ENCODE results near the gene DNAAF2.
"Not testable (repeated sequence)": the region's sequence is repeated elsewhere in the genome, so short reads cannot be mapped to it uniquely, and the experiment has no call there.

The DNAAF2 gene

DNA sequence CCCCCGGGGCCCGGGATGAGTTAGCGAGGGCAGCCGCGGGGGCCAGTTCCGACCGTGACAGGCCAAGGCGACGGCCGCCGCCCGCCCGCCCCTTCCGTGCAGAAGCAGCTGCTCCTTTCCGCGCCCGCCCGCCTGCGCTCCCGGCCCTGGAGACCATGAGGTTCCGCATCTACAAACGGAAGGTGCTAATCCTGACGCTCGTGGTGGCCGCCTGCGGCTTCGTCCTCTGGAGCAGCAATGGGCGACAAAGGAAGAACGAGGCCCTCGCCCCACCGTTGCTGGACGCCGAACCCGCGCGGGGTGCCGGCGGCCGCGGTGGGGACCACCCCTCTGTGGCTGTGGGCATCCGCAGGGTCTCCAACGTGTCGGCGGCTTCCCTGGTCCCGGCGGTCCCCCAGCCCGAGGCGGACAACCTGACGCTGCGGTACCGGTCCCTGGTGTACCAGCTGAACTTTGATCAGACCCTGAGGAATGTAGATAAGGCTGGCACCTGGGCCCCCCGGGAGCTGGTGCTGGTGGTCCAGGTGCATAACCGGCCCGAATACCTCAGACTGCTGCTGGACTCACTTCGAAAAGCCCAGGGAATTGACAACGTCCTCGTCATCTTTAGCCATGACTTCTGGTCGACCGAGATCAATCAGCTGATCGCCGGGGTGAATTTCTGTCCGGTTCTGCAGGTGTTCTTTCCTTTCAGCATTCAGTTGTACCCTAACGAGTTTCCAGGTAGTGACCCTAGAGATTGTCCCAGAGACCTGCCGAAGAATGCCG, 13.7 kb downstream of the DNAAF2 start:
- DNase-seq, result no peak

DNA sequence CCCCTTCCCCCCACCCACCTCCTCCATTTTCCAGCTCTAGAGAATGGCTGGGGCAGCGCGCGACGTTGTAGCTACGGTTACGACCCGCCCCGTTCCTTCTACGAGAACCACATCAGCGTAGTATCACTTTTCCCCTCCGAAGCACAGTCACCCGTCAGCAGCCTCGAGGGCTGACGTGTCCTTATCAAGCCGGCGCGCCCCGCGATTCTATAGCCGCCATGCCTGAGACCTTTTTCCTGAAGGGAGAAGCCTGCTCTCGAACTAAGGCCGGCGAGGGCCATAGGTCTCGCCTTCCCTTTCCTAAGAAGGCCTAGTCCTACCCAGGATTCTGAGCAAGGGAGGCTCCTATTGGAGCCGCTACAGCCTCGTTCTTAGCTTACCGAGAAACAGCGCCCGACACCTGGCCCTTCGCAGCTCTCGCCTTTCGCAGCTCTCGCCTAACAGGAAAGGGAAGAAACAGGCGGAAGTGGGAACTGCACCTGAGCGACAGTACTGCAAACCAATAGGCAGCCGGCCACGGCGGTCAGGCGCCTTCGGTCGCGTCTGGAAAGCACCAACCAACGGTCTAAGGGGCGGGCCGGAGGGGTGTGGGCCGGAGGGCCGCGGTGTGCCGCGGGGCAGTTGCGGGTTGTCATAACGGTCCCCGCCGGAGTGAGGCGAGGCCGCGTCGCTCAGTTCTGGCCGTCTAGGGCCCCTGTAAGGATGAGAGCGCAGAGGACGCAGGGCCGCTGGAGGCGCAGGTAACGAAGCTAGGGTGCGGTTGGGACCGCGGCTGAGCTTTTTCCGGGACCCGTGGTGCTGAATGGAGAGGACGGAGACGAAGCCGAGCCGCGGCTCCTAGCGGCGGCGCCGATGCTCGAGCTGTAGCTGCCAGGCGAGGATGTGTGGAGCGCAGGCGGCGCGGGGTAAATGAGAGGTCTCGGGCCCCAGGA, 14.6 kb downstream of the DNAAF2 start, which contains the start of the genes MGAT2 and RPL36AL:
Gene MGAT2 (plus strand): TSS at position 618 of the 932 bp plus-strand sequence. CDS start 470 bp downstream, outside the sequence.
Gene RPL36AL (minus strand): TSS at position 445 of the 932 bp plus-strand sequence. CDS start 1,522 bp downstream, outside the sequence.
- peak; percentile 93 for DNase-seq

DNA sequence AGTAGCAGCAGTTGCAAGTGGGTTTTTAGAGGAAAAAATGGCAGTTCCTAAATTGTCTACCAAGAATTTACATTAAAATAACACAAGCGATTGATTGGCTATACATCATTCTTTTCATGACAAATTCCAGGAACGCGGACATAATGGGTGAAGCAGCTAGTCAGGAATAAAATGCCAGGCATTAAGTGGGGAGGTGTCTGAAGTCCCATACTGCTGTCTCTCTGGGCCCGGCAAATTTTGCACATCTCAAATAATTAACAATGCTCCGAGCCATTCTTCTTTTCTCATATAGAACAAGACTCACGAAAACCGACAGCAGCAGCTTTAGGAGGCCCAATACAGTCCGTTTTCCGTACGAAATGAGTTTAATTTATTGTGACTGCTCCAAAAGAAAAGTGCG, 15.3 kb downstream of the DNAAF2 start:
- no peak for DNase-seq

GRCh38 chr14:49619273-49619672, 15.8 kb downstream of the DNAAF2 start:
- DNase-seq, result not testable (repeated sequence)

DNA sequence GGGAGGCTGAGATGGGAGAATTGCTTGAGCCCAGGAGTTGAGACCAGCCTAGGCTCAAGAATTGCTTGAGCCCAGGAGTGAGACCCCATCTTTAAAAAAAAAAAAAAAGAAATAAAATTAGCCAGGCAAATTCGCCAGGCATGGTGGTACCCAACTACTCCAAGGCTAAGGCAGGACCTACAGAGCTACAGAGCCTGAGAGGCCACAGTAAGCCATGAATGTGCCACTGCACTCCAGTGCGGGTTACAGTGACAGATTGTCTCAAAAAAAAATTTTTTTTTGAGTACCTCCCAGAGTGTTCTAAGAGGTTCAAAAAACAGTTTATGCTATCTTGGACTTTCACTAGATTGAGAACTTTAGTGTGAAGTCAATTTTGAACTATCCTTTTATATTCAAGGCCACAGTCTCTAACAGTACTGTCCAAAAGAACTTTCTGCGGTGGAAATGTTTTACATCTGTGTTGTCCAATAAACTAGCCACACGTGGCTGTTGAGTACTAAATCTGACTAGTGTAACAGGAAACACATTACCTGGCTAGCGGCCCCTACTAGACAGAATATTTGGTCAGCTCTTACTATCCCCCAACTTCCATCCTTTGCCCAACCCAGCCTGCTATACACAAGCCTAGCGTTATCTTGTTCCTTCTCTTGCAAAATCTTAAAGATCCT, 17.1 kb downstream of the DNAAF2 start:
- no peak for DNase-seq

DNA sequence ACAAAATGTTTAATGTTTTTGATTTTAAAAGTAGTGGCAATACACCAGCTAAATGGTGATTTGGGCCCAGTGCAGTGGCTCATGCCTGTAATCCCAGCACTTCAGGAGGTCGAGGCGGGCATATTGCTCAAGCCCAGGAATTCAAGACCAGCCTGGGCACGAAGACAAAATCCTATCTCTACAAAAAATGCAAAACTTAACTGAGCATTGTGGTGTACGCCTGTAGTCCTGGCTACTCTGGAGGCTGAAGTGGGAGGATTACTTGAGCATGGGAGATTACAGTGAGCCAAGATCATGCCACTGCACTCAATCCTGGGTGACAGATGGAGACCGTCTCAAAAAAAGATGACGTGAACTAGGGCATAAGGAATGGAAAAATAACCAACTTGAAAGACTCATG, 19.3 kb downstream of the DNAAF2 start:
- no peak for DNase-seq

GRCh38 chr14:49614196-49614595, 20.8 kb downstream of the DNAAF2 start:
- DNase-seq, result no peak

GRCh38 chr14:49612671-49613070, 22.4 kb downstream of the DNAAF2 start:
- DNase-seq, result no peak

GRCh38 chr14:49612251-49612650, 22.8 kb downstream of the DNAAF2 start:
- DNase-seq, result no peak

DNA sequence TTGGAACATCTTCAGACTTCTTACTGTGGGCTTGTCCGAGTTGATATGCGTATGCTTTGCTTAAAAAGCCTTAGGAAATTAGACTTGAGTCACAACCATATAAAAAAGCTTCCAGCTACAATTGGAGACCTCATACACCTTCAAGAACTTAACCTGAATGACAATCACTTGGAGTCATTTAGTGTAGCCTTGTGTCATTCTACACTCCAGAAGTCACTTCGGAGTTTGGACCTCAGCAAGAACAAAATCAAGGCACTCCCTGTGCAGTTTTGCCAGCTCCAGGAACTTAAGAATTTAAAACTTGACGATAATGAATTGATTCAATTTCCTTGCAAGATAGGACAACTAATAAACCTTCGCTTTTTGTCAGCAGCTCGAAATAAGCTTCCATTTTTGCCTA, 27.5 kb downstream of the DNAAF2 start:
- DNase-seq, result no peak

DNA sequence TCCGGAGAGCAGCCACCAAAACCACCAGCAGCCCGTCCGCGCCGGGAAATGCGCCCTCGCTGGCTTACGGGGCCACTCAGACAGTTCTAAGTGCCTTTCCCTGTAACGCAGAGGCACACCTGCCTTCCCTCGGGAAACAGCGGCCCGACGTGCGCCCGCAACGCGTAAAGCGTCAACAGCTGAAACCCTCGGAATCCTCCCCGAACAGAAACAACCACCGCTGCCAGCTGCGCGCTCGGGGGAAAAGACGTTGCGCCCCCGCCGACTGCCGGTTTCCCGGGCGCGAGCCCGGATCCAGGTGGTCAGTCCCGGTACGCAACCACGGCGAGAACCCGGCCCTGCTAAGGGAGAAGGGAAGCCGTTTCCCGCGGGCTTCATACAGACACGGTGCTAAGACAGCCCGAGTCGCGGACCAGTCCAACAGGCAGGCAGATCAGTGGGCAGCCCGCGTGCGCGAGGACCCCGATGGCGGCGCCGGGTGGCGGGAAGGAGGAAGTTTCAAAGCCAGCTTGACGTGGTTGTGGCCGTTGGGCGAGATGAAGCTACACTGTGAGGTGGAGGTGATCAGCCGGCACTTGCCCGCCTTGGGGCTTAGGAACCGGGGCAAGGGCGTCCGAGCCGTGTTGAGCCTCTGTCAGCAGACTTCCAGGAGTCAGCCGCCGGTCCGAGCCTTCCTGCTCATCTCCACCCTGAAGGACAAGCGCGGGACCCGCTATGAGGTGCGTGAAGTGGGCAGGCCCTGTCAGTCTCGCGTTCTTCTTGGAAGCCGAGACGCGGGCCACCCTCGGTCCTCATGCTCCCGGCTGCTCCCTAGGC, 36.4 kb downstream of the DNAAF2 start, which contains the start of gene LRR1:
Gene LRR1 (plus strand): TSS at position 456 of the 816 bp plus-strand sequence. CDS start 81 bp downstream, at position 537.
- DNase-seq, result peak; percentile 91

DNA sequence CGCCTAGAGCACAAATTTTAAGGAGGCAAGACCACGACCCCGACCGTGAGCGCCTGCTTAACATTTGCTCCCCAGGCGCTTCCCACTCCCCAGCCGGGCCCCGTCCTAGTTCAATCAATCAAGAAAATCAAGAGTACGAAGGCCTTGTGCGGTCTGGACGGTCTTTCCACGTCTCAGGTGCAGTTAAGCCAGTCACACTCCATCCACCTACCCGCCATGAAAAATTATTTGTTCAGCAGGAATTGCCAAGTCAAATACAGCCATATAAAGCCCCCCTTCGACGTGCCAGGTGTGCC, 36.9 kb downstream of the DNAAF2 start:
- DNase-seq, result no peak

- DNase-seq, result no peak
Measured at GRCh38 chr14:49594347-49595091, 40.5 kb downstream of the DNAAF2 start.

DNA sequence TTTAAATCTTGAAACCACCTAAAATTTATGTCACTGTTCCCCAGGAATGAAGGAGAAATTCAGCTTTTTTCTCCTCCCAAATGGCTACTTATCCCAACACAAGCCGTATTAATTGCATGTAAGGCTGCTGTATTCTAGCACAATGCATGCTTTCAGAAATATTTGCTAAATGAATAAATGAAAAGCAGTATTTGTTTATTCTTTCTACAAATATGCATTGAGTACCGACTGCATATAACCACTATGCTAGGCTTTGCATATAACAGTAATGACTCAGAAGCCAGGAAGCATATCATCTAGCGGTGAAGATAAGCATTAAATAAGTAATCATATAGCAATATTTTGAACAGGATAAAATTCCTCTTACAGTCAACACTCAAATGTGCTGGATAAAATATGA, 42.0 kb downstream of the DNAAF2 start:
- no peak for DNase-seq

- DNase-seq, result no peak
Measured at GRCh38 chr14:49589387-49589786, 45.7 kb downstream of the DNAAF2 start.

GRCh38 chr14:49586673-49587460, 48.2 kb downstream of the DNAAF2 start:
- DNase-seq, result peak; percentile 64

- peak; percentile 99 for DNase-seq
Measured at GRCh38 chr14:49585803-49586672, 49.0 kb downstream of the DNAAF2 start, which contains the start of gene RPS29. Gene RPS29, minus strand, starts transcription at chr14:49586380. Its CDS starts 34 bp downstream, at chr14:49586346.

DNA sequence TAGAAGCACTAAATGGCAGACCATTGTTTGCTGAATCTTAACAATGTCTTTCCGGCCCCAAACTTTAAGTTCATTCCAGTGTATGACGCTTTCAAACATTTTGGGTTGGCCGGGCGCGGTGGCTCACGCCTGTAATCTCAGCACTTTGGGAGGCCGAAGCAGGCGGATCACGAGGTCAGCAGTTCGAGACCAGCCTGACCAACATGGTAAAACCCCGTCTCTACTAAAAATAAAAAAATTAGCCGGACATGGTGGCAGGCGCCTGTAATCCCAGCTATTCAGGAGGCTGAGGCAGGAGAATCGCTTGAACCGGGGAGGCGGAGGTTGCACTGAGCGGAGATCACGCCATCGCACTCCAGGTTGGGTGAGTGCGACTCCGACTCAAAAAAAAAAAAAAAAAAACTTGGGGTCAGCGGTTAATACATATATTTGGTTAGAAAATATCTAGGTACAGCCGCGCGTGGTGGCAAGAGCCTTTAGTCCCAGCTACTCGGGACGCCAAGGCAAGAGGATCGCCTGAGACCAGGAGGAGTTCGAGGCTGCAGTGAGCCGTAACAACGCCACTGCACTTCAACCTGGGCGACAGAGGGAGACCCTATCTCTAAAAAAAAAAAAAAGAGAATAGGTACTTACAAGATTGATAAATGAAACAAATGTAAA, 49.9 kb downstream of the DNAAF2 start:
- peak; percentile 22 for DNase-seq

DNA sequence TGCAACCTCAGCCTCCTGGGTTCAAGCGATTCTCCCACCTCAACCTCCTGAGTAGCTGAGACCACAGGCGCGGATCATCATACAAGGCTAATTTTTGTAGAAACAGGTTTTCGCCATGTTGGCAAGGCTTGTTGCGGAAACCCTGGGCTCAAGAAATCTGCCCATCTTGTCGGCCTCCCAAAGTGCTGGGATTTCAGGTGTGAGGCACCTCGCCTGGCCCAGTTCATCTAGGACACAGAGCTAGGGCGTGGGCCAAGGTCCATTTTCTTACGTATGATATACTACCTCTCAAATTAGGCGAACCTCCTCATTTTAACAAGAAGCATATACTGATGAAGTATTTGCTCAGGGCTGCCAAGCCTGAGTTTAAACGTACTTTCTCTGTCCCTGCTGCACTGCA, 51.0 kb downstream of the DNAAF2 start:
- no peak for DNase-seq

All from activated T-cell treated with anti-CD3 and anti-CD28 coated beads, Interleukin-2, amount 50 U/mL, for 1 hour (primary cell).